AG09319 (cell line): ENCODE results near the gene LGALS7B.
"Not testable (repeated sequence)": the region's sequence is repeated elsewhere in the genome, so short reads cannot be mapped to it uniquely, and the experiment has no call there.

Experiments used
- DNase-seq: peaks from one replicate; pipeline ENCODE4 v3.0.0-alpha.2; 2010; ENCODE audit warnings: low read depth; ENCODE audit errors: extremely low read depth
- CTCF ChIP-seq: IDR thresholded peaks from 2 replicates; pipeline ENCODE4 v1.5.1; 2011; ENCODE audit warnings: low read depth, mild to moderate bottlenecking, inconsistent platforms, low read length, moderate library complexity

LGALS7B gene

GRCh38 chr19:38774181-38774950, 14.6 kb upstream of the LGALS7B start:
- DNase-seq: no peak
- no peak for TF ChIP-seq CTCF

GRCh38 chr19:38778733-38779132, 10.3 kb upstream of the LGALS7B start:
- DNase-seq: no peak
- TF ChIP-seq CTCF: no peak

GRCh38 chr19:38780443-38780842, 8.6 kb upstream of the LGALS7B start:
- DNase-seq: no peak
- no peak for TF ChIP-seq CTCF

GRCh38 chr19:38781058-38781457, 7.9 kb upstream of the LGALS7B start:
- DNase-seq: no peak

GRCh38 chr19:38782212-38782611, 6.8 kb upstream of the LGALS7B start:
- DNase-seq: not testable (repeated sequence)

More at GRCh38 chr19:38781058-38781457, 7.9 kb upstream of the LGALS7B start:
- no peak for TF ChIP-seq CTCF

GRCh38 chr19:38784224-38784623, 4.8 kb upstream of the LGALS7B start:
- no peak for DNase-seq
- TF ChIP-seq CTCF: no peak

GRCh38 chr19:38785187-38785699, 3.8 kb upstream of the LGALS7B start:
- no peak for TF ChIP-seq CTCF

GRCh38 chr19:38786061-38786460, 2.9 kb upstream of the LGALS7B start:
- DNase-seq: not testable (repeated sequence)

More at GRCh38 chr19:38785187-38785699, 3.8 kb upstream of the LGALS7B start:
- no peak for DNase-seq
